Stimulated activated CD8-positive, alpha-beta memory T cell treated with anti-CD3 and anti-CD28 coated beads, Interleukin-7, amount 100 ng/mL, for 4 hours (primary cell): ENCODE data around the gene GATAD2A.

Source experiments
- DNase-seq, 2 donors: peaks; one replicate each; pipeline ENCODE4 v3.0.0-alpha.2; 2020; ENCODE audit warnings: low read depth in 2 of 2

GATAD2A gene

GRCh38 chr19:19507354-19507753, 101.9 kb downstream of the GATAD2A start:
- DNase-seq: no peak

- no peak for DNase-seq
These were observed 102.7 kb downstream of the GATAD2A start for GRCh38 chr19:19508217-19508616.

GRCh38 chr19:19510432-19510831, 105.0 kb downstream of the GATAD2A start:
- no peak for DNase-seq

- DNase-seq: no peak
These were observed 108.2 kb downstream of the GATAD2A start for GRCh38 chr19:19513682-19514081.

GRCh38 chr19:19514215-19514657, 108.8 kb downstream of the GATAD2A start:
- DNase-seq: no peak

GRCh38 chr19:19514881-19515641, 109.6 kb downstream of the GATAD2A start, which contains the start of gene TSSK6:
TSSK6 (minus strand) TSS chr19:19515548; CDS start chr19:19515427, 121 bp downstream.
- no peak for DNase-seq

GRCh38 chr19:19515642-19516519, 110.4 kb downstream of the GATAD2A start, which contains the start of gene NDUFA13:
NDUFA13 (plus strand) TSS chr19:19516225; CDS start chr19:19516239, 14 bp downstream.
- peak; percentile 83 to 88 for DNase-seq

GRCh38 chr19:19517235-19517619, 111.8 kb downstream of the GATAD2A start:
- no peak for DNase-seq

GRCh38 chr19:19520989-19521388, 115.5 kb downstream of the GATAD2A start:
- DNase-seq: no peak

GRCh38 chr19:19523177-19523576, 117.7 kb downstream of the GATAD2A start:
- DNase-seq: no peak

GRCh38 chr19:19524053-19524452, 118.6 kb downstream of the GATAD2A start:
- DNase-seq: no peak

GRCh38 chr19:19525611-19526380, 120.3 kb downstream of the GATAD2A start:
- no peak for DNase-seq

- DNase-seq: no peak
These were observed 121.3 kb downstream of the GATAD2A start for GRCh38 chr19:19526581-19527370.

GRCh38 chr19:19527371-19527656, 121.8 kb downstream of the GATAD2A start:
- DNase-seq: no peak

- DNase-seq: no peak
These were observed 122.5 kb downstream of the GATAD2A start for GRCh38 chr19:19527674-19528625.

- no peak for DNase-seq
These were observed 123.4 kb downstream of the GATAD2A start, which contains the start of gene YJEFN3 for GRCh38 chr19:19528721-19529490. YJEFN3 (plus strand) TSS chr19:19528911; CDS start chr19:19528933, 22 bp downstream.

GRCh38 chr19:19529783-19530422, 124.4 kb downstream of the GATAD2A start:
- no peak for DNase-seq

- DNase-seq: no peak
These were observed 124.9 kb downstream of the GATAD2A start for GRCh38 chr19:19530423-19530804.

GRCh38 chr19:19530889-19531288, 125.4 kb downstream of the GATAD2A start:
- DNase-seq: no peak
